Activated naive CD4-positive, alpha-beta T cell treated with anti-CD3 and anti-CD28 coated beads, Interleukin-2, amount 50 U/mL, for 24 hours (primary cell): Measurements from ENCODE around the gene FBN1.

Experiments
- H3K27ac Mint-ChIP-seq: one replicate; pipeline ENCODE4 v1.8.0; 2021; ENCODE audit warnings: mild to moderate bottlenecking, mixed read lengths
- H3K27me3 Mint-ChIP-seq: one replicate; pipeline ENCODE4 v1.8.0; 2021; ENCODE audit warnings: mixed read lengths
- H3K36me3 Mint-ChIP-seq: one replicate; pipeline ENCODE4 v1.8.0; 2021; ENCODE audit warnings: mixed read lengths
- H3K4me1 Mint-ChIP-seq: one replicate; pipeline ENCODE4 v1.8.0; 2021; ENCODE audit warnings: mixed read lengths
- H3K4me3 Mint-ChIP-seq: one replicate; pipeline ENCODE4 v1.8.0; 2021; ENCODE audit warnings: mild to moderate bottlenecking, mixed read lengths
- H3K9me3 Mint-ChIP-seq: one replicate; pipeline ENCODE4 v1.8.0; 2021; ENCODE audit warnings: mixed read lengths

The FBN1 gene

GRCh38 chr15:48664436-48664835 is 18.9 kb upstream of the FBN1 start:
- H3K4me1 Mint-ChIP-seq, result no peaks in the 10 kb centered on the region
- no peak overlapping the region for H3K4me3 Mint-ChIP-seq
- H3K27ac Mint-ChIP-seq, result no peak overlapping the region
- H3K9me3 Mint-ChIP-seq, result no peaks in the 10 kb centered on the region
- H3K27me3 Mint-ChIP-seq, result no peaks in the 10 kb centered on the region
- H3K36me3 Mint-ChIP-seq, result no peaks in the 10 kb centered on the region

GRCh38 chr15:48657950-48658591 is 12.6 kb upstream of the FBN1 start:
- Mint-ChIP-seq H3K27me3 (peaks cover 3% of the 10 kb centered on the region), H3K9me3 (no peaks in the 10 kb centered on the region), H3K36me3 (no peaks in the 10 kb centered on the region), H3K4me1 (no peaks in the 10 kb centered on the region), H3K4me3 (no peak overlapping the region), H3K27ac (no peak overlapping the region)

GRCh38 chr15:48654801-48655200 is 9.3 kb upstream of the FBN1 start:
- peaks cover 3% of the 10 kb centered on the region for H3K27me3 Mint-ChIP-seq
- H3K4me3 Mint-ChIP-seq, result no peak overlapping the region
- H3K4me1 Mint-ChIP-seq, result no peaks in the 10 kb centered on the region
- no peak overlapping the region for H3K27ac Mint-ChIP-seq
- H3K36me3 Mint-ChIP-seq, result no peaks in the 10 kb centered on the region
- no peaks in the 10 kb centered on the region for H3K9me3 Mint-ChIP-seq

DNA sequence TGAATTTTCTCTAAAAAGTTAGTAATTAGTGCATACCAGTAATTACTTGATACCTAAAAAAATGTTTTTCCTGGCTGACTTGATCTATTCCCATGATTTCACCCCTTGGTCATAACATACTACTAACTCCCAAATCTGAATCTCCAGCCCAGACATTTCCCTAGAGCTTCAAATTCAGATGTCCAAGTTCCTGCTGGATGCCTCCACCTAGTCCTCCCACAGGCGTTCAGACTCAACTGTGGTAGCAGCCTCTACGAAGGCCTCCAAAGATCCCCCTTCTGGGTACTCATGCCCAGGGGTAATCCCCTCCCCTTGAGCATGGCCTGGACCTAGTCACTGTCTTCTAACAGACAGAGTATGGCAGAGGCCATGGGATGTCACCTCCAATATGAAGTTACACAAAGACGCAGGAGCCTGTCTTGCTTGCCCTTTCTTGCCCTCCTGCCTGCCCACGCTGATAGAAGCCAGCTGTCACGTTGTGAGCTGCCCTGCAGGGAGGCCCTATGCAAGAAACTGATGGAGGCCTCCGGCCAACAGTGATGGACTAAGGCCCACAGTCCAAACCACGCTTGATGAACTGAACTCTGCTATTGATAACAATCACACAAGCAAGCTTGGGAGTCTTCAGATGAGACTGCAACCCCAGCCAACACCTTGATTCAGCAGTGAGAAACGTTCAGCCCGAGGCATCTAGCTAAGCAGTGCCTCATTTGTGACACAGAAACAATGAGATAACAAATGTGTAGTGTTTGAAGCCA is 8.6 kb upstream of the FBN1 start:
- Mint-ChIP-seq H3K27ac (no peak overlapping the region), H3K36me3 (no peaks in the 10 kb centered on the region), H3K9me3 (no peaks in the 10 kb centered on the region), H3K4me1 (no peaks in the 10 kb centered on the region), H3K27me3 (peaks cover 3% of the 10 kb centered on the region), H3K4me3 (no peak overlapping the region)

GRCh38 chr15:48653216-48653615 is 7.7 kb upstream of the FBN1 start:
- Mint-ChIP-seq H3K27me3 (peaks cover 4% of the 10 kb centered on the region), H3K9me3 (no peaks in the 10 kb centered on the region), H3K4me3 (no peak overlapping the region), H3K36me3 (no peaks in the 10 kb centered on the region), H3K27ac (no peak overlapping the region), H3K4me1 (no peaks in the 10 kb centered on the region)

GRCh38 chr15:48652510-48653076 is 7.1 kb upstream of the FBN1 start:
- H3K4me1 Mint-ChIP-seq, result no peaks in the 10 kb centered on the region
- H3K9me3 Mint-ChIP-seq, result no peaks in the 10 kb centered on the region
- H3K27ac Mint-ChIP-seq, result no peak overlapping the region
- H3K27me3 Mint-ChIP-seq, result peaks cover 4% of the 10 kb centered on the region
- no peaks in the 10 kb centered on the region for H3K36me3 Mint-ChIP-seq
- H3K4me3 Mint-ChIP-seq, result no peak overlapping the region

DNA sequence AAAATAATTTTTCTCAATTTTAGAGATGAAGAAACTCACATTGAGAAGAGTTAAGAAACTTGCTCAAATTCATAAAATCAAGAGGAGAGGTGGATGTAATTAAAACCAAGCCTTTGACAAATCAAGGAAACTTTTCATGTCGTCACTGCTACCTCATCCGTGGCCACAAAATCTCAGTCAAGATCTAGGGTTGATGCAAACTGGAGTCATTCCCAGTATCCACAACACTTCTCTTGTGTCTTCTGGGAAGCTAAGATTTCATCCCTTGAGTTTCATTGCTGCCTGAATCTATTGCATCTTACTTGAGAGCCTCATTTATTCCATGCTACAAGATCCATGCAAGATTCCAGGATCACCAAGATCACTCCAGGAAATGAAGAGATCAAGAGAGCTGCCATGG is 5.4 kb upstream of the FBN1 start:
- H3K9me3 Mint-ChIP-seq, result no peaks in the 10 kb centered on the region
- no peak overlapping the region for H3K27ac Mint-ChIP-seq
- H3K36me3 Mint-ChIP-seq, result no peaks in the 10 kb centered on the region
- H3K4me3 Mint-ChIP-seq, result no peak overlapping the region
- peaks cover 12% of the 10 kb centered on the region for H3K27me3 Mint-ChIP-seq
- H3K4me1 Mint-ChIP-seq, result no peaks in the 10 kb centered on the region

GRCh38 chr15:48647962-48648361 is 2.5 kb upstream of the FBN1 start:
- Mint-ChIP-seq H3K9me3 (no peaks in the 10 kb centered on the region), H3K4me3 (no peak overlapping the region), H3K36me3 (no peaks in the 10 kb centered on the region), H3K27ac (no peak overlapping the region), H3K4me1 (no peaks in the 10 kb centered on the region), H3K27me3 (peaks cover 21% of the 10 kb centered on the region)

- Mint-ChIP-seq H3K36me3 (no peaks in the 10 kb centered on the region), H3K4me3 (no peak overlapping the region), H3K4me1 (no peaks in the 10 kb centered on the region), H3K27me3 (peaks cover 21% of the 10 kb centered on the region), H3K27ac (no peak overlapping the region), H3K9me3 (no peaks in the 10 kb centered on the region)
These were observed 822 bp upstream of the FBN1 start for GRCh38 chr15:48646331-48646730.

DNA sequence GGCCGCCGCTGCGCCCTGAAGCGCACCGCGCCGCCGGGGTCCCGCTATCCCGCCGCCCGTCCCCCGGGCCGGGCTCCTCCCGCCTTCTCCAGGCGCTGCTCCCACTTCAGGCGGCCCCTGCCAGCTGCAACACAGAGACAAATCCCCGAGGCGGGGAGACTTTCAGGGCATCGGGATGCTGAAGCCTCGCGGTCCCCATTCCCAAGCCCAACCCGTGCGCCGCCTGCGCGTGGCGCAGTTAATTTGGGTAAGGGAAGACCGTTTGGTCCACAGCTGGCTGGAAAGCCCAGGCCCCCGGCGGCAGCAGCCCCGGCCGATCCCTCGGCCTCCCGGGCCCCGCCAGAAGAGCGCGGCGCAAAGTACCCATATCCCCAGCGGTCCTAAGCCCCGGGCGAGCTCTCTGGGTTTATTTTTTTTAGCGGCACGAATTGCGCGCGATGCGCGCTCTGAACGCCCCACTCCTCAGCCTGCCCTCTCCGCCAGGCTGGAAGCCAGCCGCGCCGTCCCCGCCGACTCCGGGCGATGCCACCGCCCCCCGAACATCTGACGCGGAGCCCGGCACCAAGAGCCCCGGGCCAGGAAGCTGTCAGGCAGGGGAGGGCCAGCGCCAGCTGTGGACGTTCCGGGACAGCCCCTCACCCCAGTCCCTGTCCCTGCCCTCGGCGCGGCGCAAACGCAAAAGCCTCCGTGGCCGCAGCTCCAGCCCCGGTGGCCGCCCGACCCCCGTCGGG is 517 bp downstream of the FBN1 start:
- no peaks in the 10 kb centered on the region for H3K36me3 Mint-ChIP-seq
- H3K27me3 Mint-ChIP-seq, result peaks cover 23% of the 10 kb centered on the region
- no peak overlapping the region for H3K4me3 Mint-ChIP-seq
- H3K27ac Mint-ChIP-seq, result no peak overlapping the region
- no peaks in the 10 kb centered on the region for H3K4me1 Mint-ChIP-seq
- no peaks in the 10 kb centered on the region for H3K9me3 Mint-ChIP-seq

- Mint-ChIP-seq H3K36me3 (no peaks in the 10 kb centered on the region), H3K9me3 (no peaks in the 10 kb centered on the region), H3K4me3 (no peak overlapping the region), H3K4me1 (no peaks in the 10 kb centered on the region), H3K27me3 (peaks cover 23% of the 10 kb centered on the region), H3K27ac (no peak overlapping the region)
These were observed 1.1 kb downstream of the FBN1 start for GRCh38 chr15:48644467-48644826.

DNA sequence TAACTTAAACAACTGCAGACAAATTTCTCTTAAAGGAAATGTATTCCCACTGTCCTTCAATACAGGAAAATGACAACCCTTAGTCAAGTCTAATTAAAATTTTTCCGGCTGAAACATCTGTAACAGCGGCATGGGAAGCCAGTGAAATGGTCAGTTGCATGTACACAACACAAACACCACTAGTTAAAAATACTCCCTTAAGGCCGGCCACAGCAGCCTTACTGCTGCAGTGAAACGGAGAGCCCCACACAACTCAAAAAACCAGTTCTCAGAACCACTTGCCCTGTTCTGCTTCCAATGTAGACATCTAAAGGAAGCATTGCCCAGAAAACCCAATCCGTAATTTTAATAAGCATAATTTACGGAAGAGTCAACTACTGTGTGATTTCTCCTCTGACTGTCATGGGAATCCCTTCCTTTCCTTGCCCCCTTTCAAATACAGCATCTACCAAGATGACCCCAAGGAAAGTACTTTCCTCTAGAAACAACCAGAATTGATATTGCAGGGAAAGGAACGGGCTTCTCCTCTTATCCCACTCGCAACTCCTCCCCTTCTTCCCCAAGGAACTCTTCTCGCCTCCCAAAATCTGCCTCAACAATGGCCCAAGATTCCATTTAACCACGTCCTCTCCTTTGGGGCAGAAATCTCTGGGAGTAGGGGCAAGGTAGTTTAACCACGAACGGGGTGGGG is 1.6 kb downstream of the FBN1 start:
- Mint-ChIP-seq H3K4me3 (no peak overlapping the region), H3K27ac (no peak overlapping the region), H3K9me3 (no peaks in the 10 kb centered on the region)

DNA sequence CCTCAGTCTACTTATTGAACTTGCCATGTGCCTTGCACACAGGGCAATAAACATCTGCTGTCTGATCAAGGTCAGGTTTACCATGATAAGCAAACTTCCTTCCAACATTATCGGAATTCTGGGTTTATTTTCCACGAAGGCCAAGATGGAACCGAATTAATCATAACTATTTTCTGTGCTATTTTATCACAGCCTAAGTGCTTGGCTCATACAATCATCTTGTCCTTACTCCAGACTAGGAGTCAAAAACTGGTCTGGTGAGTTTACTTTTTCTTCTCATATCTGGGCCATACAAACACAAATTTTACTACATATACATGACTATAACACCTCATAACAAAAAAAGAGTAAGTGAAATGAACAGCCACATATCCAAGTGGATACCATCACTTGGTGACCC is 2.3 kb downstream of the FBN1 start:
- no peaks in the 10 kb centered on the region for H3K4me1 Mint-ChIP-seq
- H3K4me3 Mint-ChIP-seq, result no peak overlapping the region
- H3K9me3 Mint-ChIP-seq, result no peaks in the 10 kb centered on the region
- no peak overlapping the region for H3K27ac Mint-ChIP-seq
- H3K36me3 Mint-ChIP-seq, result no peaks in the 10 kb centered on the region
- peaks cover 21% of the 10 kb centered on the region for H3K27me3 Mint-ChIP-seq

More for the DNA sequence above, 1.6 kb downstream of the FBN1 start:
- no peaks in the 10 kb centered on the region for H3K36me3 Mint-ChIP-seq
- peaks cover 23% of the 10 kb centered on the region for H3K27me3 Mint-ChIP-seq
- H3K4me1 Mint-ChIP-seq, result no peaks in the 10 kb centered on the region

- Mint-ChIP-seq H3K4me3 (no peak overlapping the region), H3K9me3 (no peaks in the 10 kb centered on the region), H3K27ac (no peak overlapping the region), H3K36me3 (no peaks in the 10 kb centered on the region), H3K27me3 (peaks cover 20% of the 10 kb centered on the region), H3K4me1 (no peaks in the 10 kb centered on the region)
These were observed 2.7 kb downstream of the FBN1 start for GRCh38 chr15:48642795-48643194.

DNA sequence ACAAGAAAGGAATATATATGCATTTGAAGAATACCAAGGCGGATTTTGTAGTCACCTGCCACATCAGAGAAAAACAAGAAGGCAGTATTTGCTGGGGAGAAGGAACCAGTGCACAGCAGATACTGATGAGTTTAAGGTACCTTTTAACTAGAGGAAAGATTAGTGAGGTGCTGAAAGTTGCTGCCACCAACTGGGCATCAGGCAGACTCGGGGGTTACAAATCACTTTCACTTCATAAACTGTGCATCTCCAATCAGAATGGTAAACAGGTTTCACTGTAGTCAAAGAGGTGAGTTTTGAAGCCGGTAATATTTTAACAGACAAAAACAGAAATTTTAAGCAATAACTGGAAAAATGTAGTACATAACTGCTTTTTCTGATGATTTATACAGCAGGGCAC is 4.1 kb downstream of the FBN1 start:
- H3K4me3 Mint-ChIP-seq, result no peak overlapping the region
- no peak overlapping the region for H3K27ac Mint-ChIP-seq
- no peaks in the 10 kb centered on the region for H3K9me3 Mint-ChIP-seq
- H3K36me3 Mint-ChIP-seq, result no peaks in the 10 kb centered on the region
- peaks cover 12% of the 10 kb centered on the region for H3K27me3 Mint-ChIP-seq
- no peaks in the 10 kb centered on the region for H3K4me1 Mint-ChIP-seq
